Activated CD4-positive, alpha-beta memory T cell treated with anti-CD3 and anti-CD28 coated beads for 36 hours (primary cell): ENCODE data around the gene KANSL1. TPM values are rescaled to one million over a fixed set of nuclear protein-coding genes. Genes with fewer than 3 reads are reported as not detected.
A peak's percentile ranks its signal among the peaks of the same experiment; 100 is the strongest.
"Not testable (repeated sequence)": the region's sequence is repeated elsewhere in the genome, so short reads cannot be mapped to it uniquely, and the experiment has no call there.

Experiments used
- CTCF ChIA-PET: fragments of 350-600 bp; sonication (Branson Sonifier 250); formaldehyde crosslinking; loops from one replicate; lab custom pipeline; 2021; ENCODE audit warnings: antibody characterized with exemption, inconsistent platforms; lab: Charles Lee
- POLR2A ChIA-PET: fragments of 350-600 bp; sonication (Branson Sonifier 250); formaldehyde crosslinking; loops from one replicate; lab custom pipeline; 2021; ENCODE audit warnings: antibody characterized with exemption; lab: Charles Lee
- DNase-seq: peaks from one replicate; pipeline ENCODE4 v3.0.0-alpha.2; 2020
- H3K27ac Mint-ChIP-seq: one replicate; pipeline ENCODE4 v1.8.0; 2021; ENCODE audit warnings: mixed read lengths
- H3K27me3 Mint-ChIP-seq: one replicate; pipeline ENCODE4 v1.8.0; 2021; ENCODE audit warnings: mixed read lengths
- H3K36me3 Mint-ChIP-seq: one replicate; pipeline ENCODE4 v1.8.0; 2021; ENCODE audit warnings: mixed read lengths
- H3K4me1 Mint-ChIP-seq: one replicate; pipeline ENCODE4 v1.8.0; 2021; ENCODE audit warnings: low read depth, mixed read lengths
- H3K4me3 Mint-ChIP-seq: one replicate; pipeline ENCODE4 v1.8.0; 2021; ENCODE audit warnings: mild to moderate bottlenecking, mixed read lengths
- H3K9me3 Mint-ChIP-seq: one replicate; pipeline ENCODE4 v1.8.0; 2021; ENCODE audit warnings: mixed read lengths
- intact Hi-C: fragments of 100-400 bp; cut with micrococcal nuclease; formaldehyde crosslinking; loops from one replicate; pipeline ENCODE4 v1.15.1; 2023
- total RNA-seq, 2 experiments: library from RNA; stranded (reverse); gene quantifications; one replicate each; pipeline ENCODE4 v1.2.3, GENCODE V29; 2021

Gene KANSL1
- total RNA-seq, 2 experiments from 2014 or later: 57.3 to 63.8 TPM

DNA sequence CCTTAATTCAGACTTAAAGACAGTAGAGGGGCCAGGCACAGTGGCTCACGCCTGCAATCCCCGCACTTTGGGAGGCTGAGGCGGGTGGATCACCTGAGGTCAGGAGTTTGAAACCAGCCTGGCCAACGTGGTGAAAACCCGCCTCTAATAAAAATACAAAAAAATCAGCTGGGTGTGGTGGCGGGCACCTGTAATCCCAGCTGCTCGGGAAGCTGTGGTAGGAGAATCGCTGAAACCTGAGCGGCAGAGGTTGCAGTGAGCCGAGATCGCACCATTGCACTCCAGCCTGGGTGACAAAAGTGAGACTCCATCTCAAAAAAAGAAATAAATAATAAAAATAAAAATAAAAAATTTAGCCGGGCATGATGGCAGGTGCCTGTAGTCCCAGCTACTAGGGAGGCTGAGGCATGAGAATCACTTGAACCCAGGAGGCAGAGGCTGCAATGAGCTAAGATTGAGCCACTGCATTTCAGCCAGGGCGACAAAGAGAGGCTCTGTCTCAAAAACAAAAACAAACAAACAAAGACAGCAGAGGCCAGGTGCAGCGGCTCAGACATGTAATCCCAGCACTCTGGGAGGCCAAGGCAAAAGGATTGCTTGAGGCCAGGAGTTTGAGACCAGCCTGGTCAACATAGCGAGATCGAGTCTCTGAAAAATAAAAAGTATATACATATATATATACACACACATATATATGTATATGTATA, 12.9 kb downstream of the KANSL1 start:
- ChIA-PET POLR2A (interaction anchor here (1.1 to 1.4 kb wide), 3 partner anchors 23 to 102 kb away, joined by 3 to 4 read pairs (median 3); no protein-coding TSS in a partner anchor), CTCF (interaction anchor here (0.9 to 4.0 kb wide), 5 partner anchors 13 to 136 kb away, joined by 3 to 26 read pairs (median 3); partner anchors contain the start of gene KANSL1)
- intact Hi-C loops, H3K9me3 Mint-ChIP-seq, H3K27ac Mint-ChIP-seq, DNase-seq, H3K27me3 Mint-ChIP-seq, H3K36me3 Mint-ChIP-seq, H3K4me3 Mint-ChIP-seq: not testable (repeated sequence)
- H3K4me1 Mint-ChIP-seq: peaks cover 86% of the 10 kb centered on the region

DNA sequence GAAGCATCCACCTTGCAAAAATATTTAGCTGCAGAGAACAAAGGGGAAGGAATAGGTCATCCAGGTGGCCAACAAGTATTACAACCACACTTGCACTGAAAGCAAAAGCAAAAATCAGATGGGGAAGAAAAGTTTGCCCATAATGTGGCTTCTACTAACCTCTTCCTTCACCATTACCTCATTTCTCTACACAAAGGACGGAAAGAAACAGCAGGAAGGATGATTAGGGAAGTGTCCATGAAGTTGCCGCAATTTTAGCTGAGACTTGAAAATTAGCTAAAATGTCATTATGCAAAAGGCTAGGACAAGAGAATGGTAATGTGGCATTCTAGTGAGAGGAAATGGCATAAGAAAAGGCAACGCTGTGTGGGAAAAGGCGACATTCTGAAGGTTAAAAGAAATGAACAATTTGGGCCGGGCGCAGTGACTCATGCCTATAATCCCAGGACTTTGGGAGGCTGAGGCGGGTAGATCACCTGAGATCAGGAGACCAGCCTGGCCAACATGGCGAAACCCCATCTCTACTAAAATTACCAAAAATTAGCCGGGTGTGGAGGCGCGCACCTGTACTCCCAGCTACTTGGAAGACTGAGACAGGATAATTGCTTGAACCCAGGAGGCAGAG, 13.7 kb downstream of the KANSL1 start:
- ChIA-PET CTCF (interaction anchor here (1.0 to 4.0 kb wide), 4 partner anchors 14 to 33 kb away, joined by 5 to 26 read pairs (median 10); partner anchors contain the start of gene KANSL1), POLR2A (interaction anchor here (0.9 kb wide), 1 partner anchor 14 kb away, joined by 3 read pairs; the partner anchor contains the start of gene KANSL1)
- Mint-ChIP-seq H3K27ac (peak overlapping the region; percentile 30), H3K4me3 (peak overlapping the region; percentile 17), H3K27me3 (no peaks in the 10 kb centered on the region), H3K9me3 (no peaks in the 10 kb centered on the region), H3K4me1 (peaks cover 78% of the 10 kb centered on the region), H3K36me3 (peaks cover 8% of the 10 kb centered on the region)
- intact Hi-C loops: no loop called here
- DNase-seq: no peak

DNA sequence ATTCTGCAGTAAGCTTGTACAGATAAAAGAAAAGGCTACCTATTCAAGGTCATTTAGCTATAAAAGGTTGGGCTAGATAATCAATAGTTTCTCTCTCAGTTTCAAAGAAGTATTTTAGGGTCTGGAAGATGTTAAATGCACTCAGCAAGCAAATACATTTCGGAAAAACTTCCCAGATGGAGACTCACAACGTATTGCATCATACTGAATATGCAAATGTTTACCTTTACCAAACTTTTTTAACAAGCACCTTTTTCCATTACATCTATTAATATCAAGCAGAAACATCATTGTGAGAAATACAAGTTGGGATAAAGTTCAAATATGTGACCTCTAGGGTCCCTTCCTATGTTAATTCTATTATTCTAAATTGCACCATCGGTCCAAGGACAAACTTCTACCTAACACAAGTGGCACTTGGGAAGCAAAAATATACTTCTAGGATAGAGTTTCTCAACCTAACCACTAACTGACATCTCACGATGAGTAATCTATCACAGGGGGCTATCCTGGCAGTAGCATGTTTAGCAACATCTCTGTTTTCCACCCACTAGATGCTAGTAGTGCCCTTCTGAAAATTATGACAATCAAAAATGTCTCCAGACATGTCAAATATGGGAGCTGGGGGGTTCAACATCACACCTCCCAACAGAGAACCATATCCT, 14.5 kb downstream of the KANSL1 start:
- peaks cover 8% of the 10 kb centered on the region for H3K36me3 Mint-ChIP-seq
- DNase-seq: no peak
- peak overlapping the region; percentile 30 for H3K27ac Mint-ChIP-seq
- intact Hi-C loops: no loop called here
- ChIA-PET POLR2A (interaction anchor here (0.9 to 1.6 kb wide), 2 partner anchors 14 to 15 kb away, joined by 3 to 4 read pairs; partner anchors contain the start of gene KANSL1), CTCF (interaction anchor here (0.7 to 4.0 kb wide), 8 partner anchors 8 to 117 kb away, joined by 3 to 26 read pairs (median 5); partner anchors contain the start of gene KANSL1)
- no peaks in the 10 kb centered on the region for H3K27me3 Mint-ChIP-seq
- peaks cover 76% of the 10 kb centered on the region for H3K4me1 Mint-ChIP-seq
- peak overlapping the region; percentile 17 for H3K4me3 Mint-ChIP-seq
- no peaks in the 10 kb centered on the region for H3K9me3 Mint-ChIP-seq

DNA sequence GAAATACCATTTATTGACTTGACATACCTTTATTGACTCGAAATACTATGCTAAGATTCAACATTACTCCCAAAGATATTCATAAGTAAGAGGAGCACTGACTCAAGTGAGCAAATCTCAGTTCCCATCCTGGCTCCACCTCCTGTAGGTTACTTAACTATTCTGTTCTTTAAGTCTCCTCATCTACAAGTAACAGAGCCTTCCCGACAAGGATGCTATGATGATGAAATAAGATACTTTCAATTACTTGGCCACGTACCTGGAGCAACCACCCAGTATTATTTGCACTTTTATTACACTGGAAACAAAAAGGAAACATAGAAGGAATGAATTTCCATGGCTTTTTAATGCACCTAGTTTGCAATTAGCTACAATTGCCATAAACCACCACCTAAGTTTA, 16.3 kb downstream of the KANSL1 start:
- CTCF ChIA-PET: interaction anchor here (1.7 to 2.8 kb wide), 2 partner anchors 10 to 13 kb away, joined by 3 to 14 read pairs; no protein-coding TSS in a partner anchor
- H3K4me1 Mint-ChIP-seq: peaks cover 72% of the 10 kb centered on the region
- H3K9me3 Mint-ChIP-seq: no peaks in the 10 kb centered on the region
- POLR2A ChIA-PET: interaction anchor here (1.6 kb wide), 1 partner anchor 16 kb away, joined by 4 read pairs; the partner anchor contains the start of gene KANSL1
- intact Hi-C loops: no loop called here
- H3K27ac Mint-ChIP-seq: no peak overlapping the region
- peaks cover 9% of the 10 kb centered on the region for H3K36me3 Mint-ChIP-seq
- no peak for DNase-seq
- no peaks in the 10 kb centered on the region for H3K27me3 Mint-ChIP-seq
- no peak overlapping the region for H3K4me3 Mint-ChIP-seq

DNA sequence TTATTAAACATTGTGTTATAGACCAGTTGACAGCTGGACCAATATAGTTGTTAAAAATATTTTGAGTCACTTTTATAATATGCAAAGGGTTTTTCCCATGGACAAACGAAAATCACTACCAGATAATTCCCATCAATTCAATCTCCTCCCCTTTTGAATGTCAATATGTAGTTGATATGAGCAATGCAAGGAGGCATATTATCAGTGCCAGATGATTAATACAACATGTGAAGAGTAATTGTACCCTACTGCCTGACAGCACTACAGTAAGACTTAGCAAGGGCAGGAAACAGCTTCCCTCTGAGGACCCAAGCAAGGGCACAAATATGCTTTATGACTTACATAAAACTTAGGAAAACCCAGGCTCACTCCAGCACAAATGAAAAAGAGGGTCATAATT, 17.3 kb downstream of the KANSL1 start:
- no peak overlapping the region for H3K4me3 Mint-ChIP-seq
- POLR2A ChIA-PET: interaction anchor here (0.7 to 1.2 kb wide), 3 partner anchors 9 to 98 kb away, joined by 3 read pairs; partner anchors contain the start of gene KANSL1
- H3K4me1 Mint-ChIP-seq: peaks cover 72% of the 10 kb centered on the region
- no peak for DNase-seq
- no peaks in the 10 kb centered on the region for H3K9me3 Mint-ChIP-seq
- intact Hi-C loops: no loop called here
- no peak overlapping the region for H3K27ac Mint-ChIP-seq
- CTCF ChIA-PET: interaction anchor here (0.6 to 2.0 kb wide), 7 partner anchors 9 to 165 kb away, joined by 3 to 7 read pairs (median 4); partner anchors contain the start of gene KANSL1
- H3K36me3 Mint-ChIP-seq: peaks cover 18% of the 10 kb centered on the region
- no peaks in the 10 kb centered on the region for H3K27me3 Mint-ChIP-seq

DNA sequence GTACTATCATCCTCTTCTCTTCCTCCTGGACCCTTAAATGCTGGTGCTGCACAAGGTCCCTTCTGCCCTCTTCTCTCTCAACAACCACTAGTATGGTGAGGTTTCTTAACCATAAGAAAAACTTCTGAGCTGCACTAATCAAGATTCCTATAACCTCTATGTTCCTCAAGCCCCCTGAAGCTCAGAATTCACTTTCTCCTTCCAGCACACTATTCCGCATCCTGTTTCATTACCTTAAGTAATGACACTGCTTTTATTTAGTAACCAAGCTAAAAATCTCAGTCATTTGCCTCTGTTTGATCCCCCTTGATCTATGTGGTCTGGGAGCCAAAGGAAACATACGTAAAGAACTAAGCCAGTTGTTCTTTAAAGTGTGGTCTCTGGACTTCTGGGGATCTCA, 20.1 kb downstream of the KANSL1 start:
- intact Hi-C loops: no loop called here
- peaks cover 28% of the 10 kb centered on the region for H3K36me3 Mint-ChIP-seq
- no peaks in the 10 kb centered on the region for H3K27me3 Mint-ChIP-seq
- POLR2A ChIA-PET: interaction anchor here (1.6 kb wide), 1 partner anchor 15 kb away, joined by 3 read pairs; no protein-coding TSS in a partner anchor
- peak overlapping the region; percentile 5 for H3K27ac Mint-ChIP-seq
- peaks cover 76% of the 10 kb centered on the region for H3K4me1 Mint-ChIP-seq
- H3K4me3 Mint-ChIP-seq: no peak overlapping the region
- no peaks in the 10 kb centered on the region for H3K9me3 Mint-ChIP-seq
- DNase-seq: no peak
- CTCF ChIA-PET: interaction anchor here (1.7 kb wide), 1 partner anchor 20 kb away, joined by 8 read pairs; the partner anchor contains the start of gene KANSL1

DNA sequence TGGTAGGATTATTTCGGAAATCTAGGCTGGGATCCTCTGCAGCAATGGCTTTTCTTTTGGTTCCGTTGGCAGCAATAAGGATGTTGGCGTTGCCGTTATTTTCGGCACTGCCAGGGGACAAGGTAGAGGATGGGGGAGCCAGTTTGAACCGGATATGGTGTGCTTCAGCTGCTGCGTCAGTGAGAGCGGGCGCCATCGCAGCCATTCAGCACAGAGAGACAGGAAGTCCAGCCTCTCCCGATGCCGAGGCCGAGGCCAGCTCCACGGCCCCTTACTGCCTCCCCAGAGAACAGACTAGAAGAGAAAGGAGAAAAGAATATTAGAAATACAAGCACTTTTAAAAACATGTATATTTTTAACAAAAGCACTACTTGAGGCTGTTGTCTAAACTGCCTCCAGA, 21.3 kb downstream of the KANSL1 start:
- Mint-ChIP-seq H3K27ac (no peak overlapping the region), H3K4me3 (no peak overlapping the region), H3K27me3 (no peaks in the 10 kb centered on the region), H3K36me3 (peaks cover 26% of the 10 kb centered on the region), H3K9me3 (no peaks in the 10 kb centered on the region), H3K4me1 (peaks cover 77% of the 10 kb centered on the region)
- intact Hi-C loops: no loop called here
- POLR2A ChIA-PET: no interaction called here
- no peak for DNase-seq
- CTCF ChIA-PET: interaction anchor here (1.5 to 1.7 kb wide), 2 partner anchors 15 to 21 kb away, joined by 5 to 8 read pairs; partner anchors contain the start of gene KANSL1

DNA sequence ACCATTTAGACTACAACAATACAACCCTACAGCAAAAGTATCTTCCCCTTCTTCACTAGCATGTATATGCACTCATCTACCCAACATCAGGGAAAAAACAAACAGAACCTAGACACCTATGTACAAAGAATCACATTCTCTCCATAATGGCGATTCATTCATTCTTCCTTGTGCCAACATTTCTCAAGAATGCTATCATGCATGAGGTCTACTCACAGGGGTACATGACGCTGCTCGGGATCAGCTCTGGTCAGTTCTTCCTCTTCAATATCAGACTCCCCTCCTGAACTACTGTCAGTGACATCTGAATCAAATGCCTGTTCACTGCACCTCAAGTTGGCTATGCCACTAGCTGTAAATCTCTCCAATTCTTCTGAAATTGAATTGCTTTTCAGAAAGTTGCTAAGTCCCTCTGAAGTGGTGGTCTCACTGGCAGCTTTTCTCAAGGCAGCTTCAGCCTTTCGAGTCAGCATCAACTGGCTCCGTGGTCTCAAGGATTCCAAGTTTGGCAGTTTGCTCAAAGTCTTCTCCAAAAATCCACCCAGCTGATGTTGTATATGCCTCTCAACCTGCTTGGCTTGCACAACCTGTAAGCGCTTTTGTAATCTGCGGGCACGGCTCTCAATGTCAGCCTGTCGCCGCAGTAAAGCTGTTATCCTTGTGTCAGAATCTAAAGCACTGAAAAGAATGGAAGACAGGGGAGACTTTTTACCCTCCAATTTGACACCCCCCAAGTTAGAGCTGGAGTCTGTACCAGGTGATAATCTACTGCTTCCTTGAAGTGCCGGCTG, 22.4 kb downstream of the KANSL1 start:
- Mint-ChIP-seq H3K27me3 (no peaks in the 10 kb centered on the region), H3K27ac (no peak overlapping the region), H3K9me3 (no peaks in the 10 kb centered on the region), H3K4me3 (no peak overlapping the region), H3K36me3 (peaks cover 26% of the 10 kb centered on the region), H3K4me1 (peaks cover 71% of the 10 kb centered on the region)
- ChIA-PET CTCF (interaction anchor here (1.5 kb wide), 2 partner anchors 16 to 22 kb away, joined by 4 to 5 read pairs; partner anchors contain the start of gene KANSL1), POLR2A (no interaction called here)
- intact Hi-C loops: no loop called here
- DNase-seq: no peak

DNA sequence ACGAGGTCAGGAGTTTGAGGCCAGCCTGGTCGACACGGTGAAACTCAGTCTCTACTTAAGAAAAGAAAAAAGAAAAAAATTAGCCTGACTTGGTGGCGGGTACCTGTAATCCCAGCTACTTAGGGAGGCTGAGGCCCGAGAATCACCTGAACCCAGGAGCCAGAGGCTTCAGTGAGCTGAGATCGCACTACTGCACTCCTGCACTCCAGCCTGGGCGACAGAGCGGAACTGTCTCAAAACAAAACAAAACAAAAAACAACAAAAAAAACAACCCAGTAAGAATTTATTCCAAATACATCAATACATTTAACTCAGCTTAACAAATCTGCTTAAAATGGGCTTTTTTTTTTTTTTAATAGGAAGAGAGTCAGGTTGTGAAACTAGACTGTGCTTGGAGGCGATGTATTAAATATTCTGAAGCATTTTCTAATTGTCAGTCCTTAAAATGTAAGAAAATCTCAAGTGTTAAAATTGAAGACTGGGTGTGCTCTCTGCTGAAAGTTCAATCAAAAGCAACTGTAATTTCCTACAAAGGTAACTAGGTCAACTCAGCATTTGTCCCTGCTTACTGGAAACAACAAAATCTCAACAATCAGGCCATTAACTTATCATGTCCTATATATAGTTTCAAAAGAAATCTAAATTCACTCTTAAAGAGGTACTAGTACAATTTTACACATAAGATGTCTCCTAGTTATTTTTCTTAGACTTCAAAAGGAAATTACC, 23.2 kb downstream of the KANSL1 start:
- Mint-ChIP-seq H3K4me1 (peaks cover 70% of the 10 kb centered on the region), H3K9me3 (no peaks in the 10 kb centered on the region), H3K4me3 (no peak overlapping the region), H3K36me3 (peaks cover 26% of the 10 kb centered on the region), H3K27me3 (no peaks in the 10 kb centered on the region), H3K27ac (peak overlapping the region; percentile 29)
- ChIA-PET POLR2A (interaction anchor here (0.6 kb wide), 2 partner anchors 10 to 15 kb away, joined by 3 read pairs; no protein-coding TSS in a partner anchor), CTCF (interaction anchor here (1.0 to 1.6 kb wide), 5 partner anchors 11 to 43 kb away, joined by 3 to 8 read pairs (median 4); partner anchors contain the start of gene KANSL1)
- intact Hi-C loops: no loop called here
- no peak for DNase-seq

DNA sequence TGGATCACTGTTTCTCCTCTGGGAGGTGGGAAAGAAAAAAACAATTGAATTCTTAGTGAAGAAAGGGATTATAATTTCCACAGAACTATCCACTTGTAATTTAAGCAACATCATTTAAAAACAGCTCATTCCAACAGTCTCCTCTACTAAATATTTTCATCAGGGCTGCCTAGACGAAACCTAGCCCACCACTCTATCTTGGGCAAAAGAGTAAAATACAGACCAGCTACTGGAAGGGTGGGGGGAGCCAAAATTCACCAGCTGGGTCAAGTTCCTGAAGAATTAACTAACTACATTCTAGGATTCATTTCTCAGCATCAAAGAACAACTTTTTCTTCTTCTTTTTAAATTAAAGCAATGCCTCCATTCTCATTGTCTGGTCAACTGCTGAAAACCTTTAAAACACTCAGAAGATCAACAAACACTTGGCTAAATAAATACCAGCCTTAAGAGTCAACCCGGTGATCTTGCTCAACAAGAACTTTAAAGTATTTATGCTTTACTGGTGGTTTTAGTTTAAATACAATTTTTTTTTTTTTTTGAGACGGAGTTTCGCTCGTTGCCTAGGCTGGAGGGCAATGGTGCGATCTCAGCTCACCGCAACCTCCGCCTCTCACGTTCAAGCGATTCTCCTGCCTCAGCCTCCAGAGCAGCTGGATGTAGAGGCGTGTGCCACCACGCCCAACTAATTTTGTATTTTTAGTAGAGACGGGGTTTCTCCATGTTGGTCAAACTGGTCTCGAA, 25.2 kb downstream of the KANSL1 start:
- ChIA-PET CTCF (interaction anchor here (0.7 to 2.1 kb wide), 5 partner anchors 8 to 124 kb away, joined by 3 to 5 read pairs (median 3); no protein-coding TSS in a partner anchor), POLR2A (interaction anchor here (1.1 kb wide), 1 partner anchor 11 kb away, joined by 8 read pairs; no protein-coding TSS in a partner anchor)
- DNase-seq: no peak
- H3K4me1 Mint-ChIP-seq: peaks cover 76% of the 10 kb centered on the region
- H3K27me3 Mint-ChIP-seq: no peaks in the 10 kb centered on the region
- intact Hi-C loops: no loop called here
- H3K27ac Mint-ChIP-seq: peak overlapping the region; percentile 4
- H3K9me3 Mint-ChIP-seq: no peaks in the 10 kb centered on the region
- peaks cover 26% of the 10 kb centered on the region for H3K36me3 Mint-ChIP-seq
- no peak overlapping the region for H3K4me3 Mint-ChIP-seq
